Heart left ventricle (tissue), 16 donors: Measurements from ENCODE around the gene RPL21. TPM values are rescaled to one million over a fixed set of nuclear protein-coding genes. Genes with fewer than 3 reads are reported as not detected.

Source experiments
- ATAC-seq, 4 donors: fragments of 200-7000 bp; cut with Tn5 transposase; one replicate each; pipeline ENCODE4 v1.9.1; 2020 to 2022; ENCODE audit warnings: moderate library complexity in 4 of 4, mild to moderate bottlenecking in 3 of 4, moderate number of reproducible peaks in 1 of 4
- DNase-seq, 5 donors: peaks; one replicate each; pipeline ENCODE4 v3.0.0-alpha.2; 2020
- H3K27ac ChIP-seq, 12 donors: fragments of 200-600 bp; sonication (generic) in 4 of 12; one replicate each; pipeline versions ENCODE4 v1.5.0 to v1.8.0; 2016 to 2022; ENCODE audit warnings: mild to moderate bottlenecking in 2 of 12
- H3K27me3 ChIP-seq, 9 donors: fragments of 200-600 bp; sonication (generic) in 2 of 9; one replicate each; pipeline versions ENCODE4 v1.5.1 to v1.8.0; 2016 to 2022; ENCODE audit warnings: mild to moderate bottlenecking in 3 of 9
- H3K36me3 ChIP-seq, 9 donors: fragments of 200-600 bp; sonication (generic) in 2 of 9; one replicate each; pipeline versions ENCODE4 v1.5.0 to v1.8.0; 2018 to 2022; ENCODE audit warnings: mild to moderate bottlenecking in 2 of 9
- H3K4me1 ChIP-seq, 12 donors: fragments of 200-600 bp; sonication (generic) in 4 of 12; one replicate each; pipeline versions ENCODE4 v1.5.0 to v1.8.0; 2016 to 2022; ENCODE audit warnings: mild to moderate bottlenecking in 3 of 12
- H3K4me3 ChIP-seq, 12 donors: fragments of 200-600 bp; sonication (generic) in 4 of 12; one replicate each; pipeline versions ENCODE4 v1.5.0 to v1.8.0; 2017 to 2022; ENCODE audit warnings: mild to moderate bottlenecking in 9 of 12, moderate library complexity in 4 of 12
- H3K9me3 ChIP-seq, 12 donors: fragments of 200-600 bp; sonication (generic) in 4 of 12; one replicate each; pipeline versions ENCODE4 v1.5.0 to v1.8.0; 2016 to 2022; ENCODE audit warnings: mild to moderate bottlenecking in 1 of 12
- POLR2A ChIP-seq, 2 donors: fragments of 450-650 bp; IDR thresholded peaks; one replicate each; pipeline ENCODE4 v1.6.1; 2017; ENCODE audit warnings: antibody characterized with exemption in 2 of 2, mild to moderate bottlenecking in 2 of 2, moderate library complexity in 2 of 2
- WGBS, 4 donors: extraction: QIAGEN DNeasy Blood & Tissue Kit in 2 of 4; methylation state at CpG; one replicate each; pipeline versions ENCODE4 v1.1.5 to v1.1.7; 2013 to 2018; 5-methylcytosine and 5-hydroxymethylcytosine counted together
- intact Hi-C, 10 donors: fragments of 100-400 bp; cut with DNase I; formaldehyde crosslinking; loops; one replicate each; pipeline versions ENCODE4 v1.11.1 to v1.14.2; 2022
- polyA plus RNA-seq, 2 donors: library from polyadenylated mRNA; stranded (reverse); fragments of 200-250 nt; gene quantifications; one replicate each; pipeline ENCODE4 v1.2.3, GENCODE V29; 2013
- total RNA-seq, 9 donors: library from RNA; depleted of rRNA in 2 of 9; stranded (reverse); fragments of >200 nt in 2 of 9; fragmentation: NEBNext Ultra II Directional in 3 of 9; extraction: Animal tissue kit (Norgen Biotek cat#: 25700) in 3 of 9; gene quantifications; one replicate each; pipeline versions ENCODE4 v1.1.0 to v1.2.4, GENCODE V29; 2016 to 2023
- TF ChIP-seq, protein P1 (sequence below), 12 donors: fragments of 200-600 bp; sonication (generic) in 4 of 12; IDR thresholded peaks; one replicate each; pipeline versions ENCODE4 v1.5.0 to v1.8.0; 2018 to 2022; ENCODE audit warnings: antibody characterized with exemption in 12 of 12, mild to moderate bottlenecking in 5 of 12
- donor health status: ischemic (EF 13 %, LVEDD 7.1; RV severe dilation, severe dysfunction).
- donor health status: healthy with polysubstance abuse.
- donor health status: DM: no; HTN: yes; CAD: no.
- donor health status: DM: no; HTN: no; CAD: no.
- donor health status: ischemic (EF 25% LVEDD 6.9; RV normal size, moderate dysfunction).
- donor health status: ischemic (EF 25% LVEDD 5.7; RV mildly dilated, moderate dysfunction).
- donor health status: healthy.
- donor health status: DM: yes; HTN: yes; CAD: no.
- donor health status: ischemic (EF 35%, LVEDD 5.7; RV mildly dilated, moderate dysfunction).
- donor health status: nonischemic (EF 11% LVEDD 7.7; RV severe dilation, severe dysfunction).
- donor health status: DM: yes; HTN: yes; CAD: no.
- donor health status: PGD.
- donor health status: ischemic (EF 29% LVEDD 5.4; RV normal size, mild dysfunction).
- donor health status: nonischemic (EF 23%, LVEDD 6.1; RV moderate dilation, normal function).

The RPL21 gene
- total and polyA plus RNA-seq, 11 donors = 292 to 1,593 (median 609) TPM

DNA sequence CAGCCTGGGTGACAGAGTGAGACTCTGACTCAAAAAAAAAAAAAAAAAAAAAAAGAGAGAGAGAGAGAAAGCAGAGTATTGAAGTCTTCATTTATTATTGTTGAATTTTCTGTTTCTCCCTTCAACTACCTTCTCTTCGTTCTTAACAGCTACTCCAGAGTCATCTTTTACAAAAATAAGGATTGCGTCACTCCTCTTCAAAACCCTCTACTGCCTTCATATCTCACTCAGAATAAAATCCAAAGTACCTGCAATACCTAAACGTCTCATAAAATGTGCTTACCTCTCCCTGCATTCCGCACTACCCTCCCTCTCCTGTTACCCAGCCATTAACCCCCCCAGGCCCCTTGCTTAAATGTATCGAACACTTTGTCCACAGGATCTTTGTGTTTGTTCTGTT, 17.4 kb upstream of the RPL21 start:
- intact Hi-C loops = no loop called here

DNA sequence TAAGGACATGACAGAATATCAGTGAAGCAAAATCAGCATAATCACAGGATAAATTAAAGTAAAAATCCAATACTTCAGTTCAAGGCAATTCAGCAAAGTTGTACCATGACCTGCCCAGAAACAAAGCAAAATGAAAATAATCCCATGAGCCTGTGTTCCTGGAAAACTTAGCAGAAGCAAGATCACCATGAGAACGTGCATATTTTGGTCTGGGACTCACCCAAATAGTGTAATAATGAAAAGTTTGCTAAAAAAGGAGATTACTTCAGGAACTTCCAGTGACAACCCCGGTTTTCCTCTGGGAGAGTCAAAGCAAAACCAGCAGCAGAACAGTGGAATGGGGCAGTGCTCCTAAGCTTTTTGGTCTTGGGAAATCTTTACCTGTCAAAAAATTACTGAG, 14.9 kb upstream of the RPL21 start:
- intact Hi-C loops = no loop called here
- Histone ChIP-seq H3K4me3 (no peak overlapping the region), H3K36me3 (no peaks in the 10 kb centered on the region), H3K27me3 (no peaks in the 10 kb centered on the region), H3K9me3 (peaks cover 0 to 10% (median 0%) of the 10 kb centered on the region in 12 donors), H3K27ac (no peak overlapping the region), H3K4me1 (no peaks in the 10 kb centered on the region)
- DNase-seq (no peak), ATAC-seq (no peak)
- WGBS, 4 donors = 52 to 71% (median 58%) methylated on average over 2 of the region's 2 CpGs
- no peak for TF ChIP-seq POLR2A (IDR thresholded peaks at IDR 0.05)
- TF ChIP-seq, protein P1, sequence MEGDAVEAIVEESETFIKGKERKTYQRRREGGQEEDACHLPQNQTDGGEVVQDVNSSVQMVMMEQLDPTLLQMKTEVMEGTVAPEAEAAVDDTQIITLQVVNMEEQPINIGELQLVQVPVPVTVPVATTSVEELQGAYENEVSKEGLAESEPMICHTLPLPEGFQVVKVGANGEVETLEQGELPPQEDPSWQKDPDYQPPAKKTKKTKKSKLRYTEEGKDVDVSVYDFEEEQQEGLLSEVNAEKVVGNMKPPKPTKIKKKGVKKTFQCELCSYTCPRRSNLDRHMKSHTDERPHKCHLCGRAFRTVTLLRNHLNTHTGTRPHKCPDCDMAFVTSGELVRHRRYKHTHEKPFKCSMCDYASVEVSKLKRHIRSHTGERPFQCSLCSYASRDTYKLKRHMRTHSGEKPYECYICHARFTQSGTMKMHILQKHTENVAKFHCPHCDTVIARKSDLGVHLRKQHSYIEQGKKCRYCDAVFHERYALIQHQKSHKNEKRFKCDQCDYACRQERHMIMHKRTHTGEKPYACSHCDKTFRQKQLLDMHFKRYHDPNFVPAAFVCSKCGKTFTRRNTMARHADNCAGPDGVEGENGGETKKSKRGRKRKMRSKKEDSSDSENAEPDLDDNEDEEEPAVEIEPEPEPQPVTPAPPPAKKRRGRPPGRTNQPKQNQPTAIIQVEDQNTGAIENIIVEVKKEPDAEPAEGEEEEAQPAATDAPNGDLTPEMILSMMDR (IDR thresholded peaks at IDR 0.05) = no peak

More for the DNA sequence above, 17.4 kb upstream of the RPL21 start:
- Histone ChIP-seq H3K36me3 (no peaks in the 10 kb centered on the region), H3K27me3 (no peaks in the 10 kb centered on the region), H3K4me1 (no peaks in the 10 kb centered on the region), H3K4me3 (no peak overlapping the region), H3K27ac (no peak overlapping the region), H3K9me3 (peaks cover 0 to 12% (median 0%) of the 10 kb centered on the region in 12 donors)
- no peak for ATAC-seq
- WGBS, 4 donors = 85 to 90% (median 89%) methylated on average over 5 of the region's 5 CpGs
- no peak for DNase-seq
- no peak for TF ChIP-seq POLR2A (IDR thresholded peaks at IDR 0.05)
- TF ChIP-seq, protein P1 (IDR thresholded peaks at IDR 0.05) = no peak

DNA sequence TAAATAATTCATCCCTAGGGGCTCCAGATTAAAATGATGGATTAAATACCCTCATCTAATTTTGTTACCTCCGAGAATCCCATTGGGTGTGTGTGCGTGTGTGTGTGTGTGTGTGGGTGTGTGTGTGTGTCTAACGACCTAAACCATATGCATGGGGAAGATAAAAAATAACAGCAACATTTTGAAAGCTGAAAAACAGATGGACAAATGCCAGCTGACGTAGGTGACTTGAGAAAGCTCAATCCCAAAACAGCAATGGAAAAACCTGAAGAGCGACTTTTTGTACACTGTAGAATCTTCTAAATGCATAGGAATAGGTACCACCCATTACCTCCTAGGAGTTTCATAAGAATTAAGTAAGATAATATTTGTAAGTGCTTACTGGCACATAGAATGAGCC, 8.7 kb upstream of the RPL21 start:
- H3K9me3 ChIP-seq = no peaks in the 10 kb centered on the region
- intact Hi-C loops = no loop called here
- 85 to 90% (median 87%) methylated on average over 5 of the region's 5 CpGs for WGBS, 4 donors
- TF ChIP-seq, protein P1 (IDR thresholded peaks at IDR 0.05) = no peak
- TF ChIP-seq POLR2A (IDR thresholded peaks at IDR 0.05) = no peak
- peaks cover 0 to 6% (median 0%) of the 10 kb centered on the region in 9 donors for H3K36me3 ChIP-seq
- H3K27me3 ChIP-seq = no peaks in the 10 kb centered on the region
- DNase-seq = no peak
- no peak for ATAC-seq
- no peak overlapping the region for H3K27ac ChIP-seq
- H3K4me3 ChIP-seq = no peak overlapping the region
- H3K4me1 ChIP-seq = no peaks in the 10 kb centered on the region

DNA sequence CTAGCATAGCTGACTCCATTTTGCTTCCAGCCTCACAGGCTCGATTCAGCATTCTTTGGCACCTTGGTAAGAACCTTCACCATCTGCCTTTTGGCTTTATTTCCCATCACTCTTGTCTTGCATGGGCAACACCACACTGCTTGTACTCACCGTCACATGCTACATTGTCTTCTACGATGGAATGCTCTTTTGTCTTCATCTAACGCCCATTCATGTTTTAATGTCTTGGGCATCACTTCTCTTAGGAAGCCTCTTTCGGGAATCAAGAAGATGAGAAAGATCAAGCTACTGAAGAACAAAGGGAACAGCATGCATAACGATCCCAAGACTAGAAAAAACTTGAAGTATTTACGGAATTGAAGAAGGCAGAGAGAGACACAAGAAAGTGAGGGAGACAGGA, 5.7 kb upstream of the RPL21 start:
- H3K36me3 ChIP-seq = peaks cover 0 to 6% (median 0%) of the 10 kb centered on the region in 9 donors
- intact Hi-C loops = loop anchor here in 2 of 10 donors (5.0 kb wide), 2 partner anchors 48 to 68 kb away; no protein-coding TSS in a partner anchor
- no peaks in the 10 kb centered on the region for H3K9me3 ChIP-seq
- peaks cover 0 to 11% (median 5%) of the 10 kb centered on the region in 12 donors for H3K4me1 ChIP-seq
- 83 to 87% (median 87%) methylated on average over 7 of the region's 7 CpGs for WGBS, 4 donors
- no peak for ATAC-seq
- TF ChIP-seq, protein P1 (IDR thresholded peaks at IDR 0.05) = no peak
- no peak for TF ChIP-seq POLR2A (IDR thresholded peaks at IDR 0.05)
- H3K4me3 ChIP-seq = no peak overlapping the region
- no peaks in the 10 kb centered on the region for H3K27me3 ChIP-seq
- no peak overlapping the region for H3K27ac ChIP-seq
- DNase-seq = no peak
